Fibroblast of skin of left quadriceps (primary cell): ENCODE data around the gene PLCH2.
A peak's percentile ranks its signal among the peaks of the same experiment; 100 is the strongest.

Source experiments
- DNase-seq, 2 experiments: peaks; one replicate each; pipeline ENCODE4 v3.0.0-alpha.2; 2013; ENCODE audit warnings: low read depth in 2 of 2

The PLCH2 gene

GRCh38 chr1:2513939-2514652, 38.0 kb downstream of the PLCH2 start:
- DNase-seq: no peak

DNA sequence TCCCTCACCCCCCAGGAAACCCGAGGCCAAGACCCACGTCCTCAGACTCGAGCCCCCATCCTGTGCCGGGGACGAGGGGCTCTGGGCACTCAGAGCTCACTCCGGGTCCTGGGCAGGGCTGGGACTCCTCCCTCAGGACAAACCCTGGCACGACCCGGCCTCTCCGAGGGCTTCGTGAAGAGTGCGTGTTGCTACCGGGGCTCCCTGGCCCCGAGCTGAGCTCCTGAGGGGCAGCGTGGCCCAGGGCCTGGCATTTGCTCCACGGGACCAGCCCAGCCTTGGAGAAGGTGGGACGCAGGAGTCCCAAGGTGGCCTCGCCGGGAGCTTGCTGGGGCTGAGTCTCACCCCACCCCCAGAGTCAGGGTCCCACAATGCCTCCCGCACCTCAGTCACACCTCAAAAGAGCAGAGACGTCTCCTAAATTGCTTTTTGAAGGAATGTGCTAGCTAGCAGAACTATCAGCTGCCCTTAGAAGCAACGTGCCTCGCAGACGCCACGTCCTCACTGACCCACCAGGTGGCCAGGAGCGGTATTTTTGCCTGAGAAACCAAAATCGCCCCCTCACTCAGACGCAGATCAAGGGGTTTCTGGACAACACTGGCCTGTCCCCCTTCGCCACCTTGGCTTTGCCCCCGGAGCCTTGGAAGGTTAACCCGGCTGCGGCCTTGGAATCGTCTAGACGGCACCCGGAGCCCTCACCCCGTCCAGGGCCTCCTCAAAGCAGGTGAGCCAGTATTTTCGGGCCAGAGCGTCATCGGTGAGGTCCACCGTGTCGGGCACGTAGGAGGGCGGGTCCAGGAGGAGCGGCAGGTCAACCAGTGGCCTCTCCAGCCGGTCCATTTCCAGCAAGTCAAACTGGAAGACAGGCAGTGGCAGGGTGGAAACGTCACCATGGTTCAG, 39.0 kb downstream of the PLCH2 start:
- DNase-seq: no peak

GRCh38 chr1:2515763-2516080, 39.6 kb downstream of the PLCH2 start:
- DNase-seq: no peak

GRCh38 chr1:2516124-2516523, 40.0 kb downstream of the PLCH2 start:
- no peak for DNase-seq

- no peak for DNase-seq
These were observed 40.9 kb downstream of the PLCH2 start for GRCh38 chr1:2516946-2517345.

DNA sequence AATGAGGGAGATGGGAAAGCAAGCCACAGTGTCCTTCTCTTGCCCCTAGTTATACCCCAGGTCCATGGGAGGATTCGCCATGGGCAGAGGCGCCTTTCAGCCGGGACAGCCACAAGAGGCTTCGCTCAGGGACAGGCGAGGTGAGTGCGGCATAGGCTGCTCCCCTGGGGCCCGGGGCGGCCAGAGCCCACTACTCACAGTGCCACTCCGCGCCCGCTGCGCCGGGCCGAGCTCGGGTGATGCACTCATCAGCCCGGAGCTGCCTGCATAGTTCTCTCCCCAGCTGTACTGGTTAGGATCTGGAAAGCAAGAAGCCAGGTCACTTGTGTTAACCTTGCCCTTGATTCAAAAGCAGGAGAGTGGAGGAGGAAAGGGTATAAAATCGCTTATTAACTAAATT, 41.9 kb downstream of the PLCH2 start:
- DNase-seq: no peak

DNA sequence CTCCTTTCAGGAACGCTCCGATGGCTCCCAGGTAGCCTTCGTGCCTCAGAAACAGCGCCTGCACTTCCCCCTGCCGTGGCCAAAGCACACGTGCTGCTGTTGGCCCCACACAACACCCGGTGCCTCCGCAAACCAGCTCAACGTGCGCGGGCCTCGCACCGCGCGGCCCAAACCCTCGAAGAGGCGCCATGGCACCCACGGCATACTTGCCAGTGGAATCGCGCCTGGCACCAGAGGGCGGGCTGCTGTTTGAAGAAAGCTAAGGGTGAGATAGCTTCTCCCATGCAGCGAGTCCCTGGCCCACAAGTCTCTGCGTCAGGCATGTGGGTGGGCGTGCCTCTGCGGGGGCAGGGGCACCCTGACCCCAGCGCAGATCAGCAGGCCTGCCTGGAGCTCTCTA, 42.4 kb downstream of the PLCH2 start:
- DNase-seq: no peak

- no peak for DNase-seq
These were observed 43.1 kb downstream of the PLCH2 start for GRCh38 chr1:2519029-2519685.

DNA sequence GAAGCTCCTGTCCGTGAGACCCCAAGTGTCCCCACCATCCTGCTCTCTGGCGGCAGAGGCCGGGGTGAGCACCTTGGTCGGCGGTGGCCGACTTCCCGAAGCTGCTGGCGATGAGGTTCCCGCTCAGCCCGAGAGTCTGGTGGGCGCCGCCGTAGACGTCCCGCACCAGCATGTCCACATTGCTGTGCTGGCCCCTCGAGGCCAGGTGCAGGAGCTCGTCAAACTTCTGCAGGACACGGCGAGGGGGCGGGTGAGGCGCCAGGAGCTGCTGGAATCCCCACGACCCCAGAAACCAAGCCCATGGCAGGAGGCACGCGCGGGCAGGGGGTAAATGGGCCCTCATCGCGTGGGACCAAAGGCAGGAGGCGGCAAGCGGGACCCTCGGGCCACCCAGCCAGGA, 43.6 kb downstream of the PLCH2 start:
- DNase-seq: no peak

DNA sequence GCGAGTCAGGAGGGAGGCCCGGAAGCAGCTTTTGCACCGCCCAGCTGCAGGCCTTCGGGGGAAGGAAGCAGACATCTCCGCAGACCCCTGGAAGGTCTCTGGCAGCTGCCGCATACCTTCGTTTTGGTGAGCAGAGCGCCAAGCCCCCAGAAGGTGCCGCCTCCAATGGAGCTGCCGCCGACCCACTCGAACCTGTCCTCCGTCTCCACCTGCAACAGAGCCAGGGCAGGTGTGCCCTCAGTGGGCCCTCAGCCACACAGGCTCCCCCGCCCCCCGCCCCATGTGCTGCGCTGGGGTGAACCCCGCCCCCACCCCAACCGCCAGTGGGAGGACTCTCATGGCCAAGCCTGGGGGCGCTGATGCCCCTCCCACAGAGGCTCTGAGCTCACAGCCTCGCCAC, 44.1 kb downstream of the PLCH2 start:
- no peak for DNase-seq

- no peak for DNase-seq
These were observed 44.7 kb downstream of the PLCH2 start for GRCh38 chr1:2520806-2521205.

DNA sequence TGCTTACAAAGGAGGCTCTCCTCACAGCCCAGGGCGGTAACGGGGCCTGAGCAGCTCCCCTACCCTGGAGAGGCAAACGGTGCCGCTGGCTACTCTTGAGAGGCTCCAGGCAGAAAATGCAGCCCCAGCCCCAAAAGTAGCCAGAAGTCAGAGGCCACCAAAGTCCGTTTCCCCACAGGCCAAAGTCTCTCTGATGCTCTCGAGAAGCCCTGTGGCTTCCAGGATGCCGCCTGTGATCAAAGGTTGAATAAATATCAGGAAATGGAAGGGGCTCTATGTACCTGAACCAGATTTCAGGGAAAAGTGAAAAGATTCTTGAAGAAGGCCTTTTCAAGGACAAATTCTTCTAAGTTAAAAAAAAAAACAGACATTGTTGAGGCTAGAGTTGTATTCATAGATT, 46.1 kb downstream of the PLCH2 start:
- DNase-seq: no peak

DNA sequence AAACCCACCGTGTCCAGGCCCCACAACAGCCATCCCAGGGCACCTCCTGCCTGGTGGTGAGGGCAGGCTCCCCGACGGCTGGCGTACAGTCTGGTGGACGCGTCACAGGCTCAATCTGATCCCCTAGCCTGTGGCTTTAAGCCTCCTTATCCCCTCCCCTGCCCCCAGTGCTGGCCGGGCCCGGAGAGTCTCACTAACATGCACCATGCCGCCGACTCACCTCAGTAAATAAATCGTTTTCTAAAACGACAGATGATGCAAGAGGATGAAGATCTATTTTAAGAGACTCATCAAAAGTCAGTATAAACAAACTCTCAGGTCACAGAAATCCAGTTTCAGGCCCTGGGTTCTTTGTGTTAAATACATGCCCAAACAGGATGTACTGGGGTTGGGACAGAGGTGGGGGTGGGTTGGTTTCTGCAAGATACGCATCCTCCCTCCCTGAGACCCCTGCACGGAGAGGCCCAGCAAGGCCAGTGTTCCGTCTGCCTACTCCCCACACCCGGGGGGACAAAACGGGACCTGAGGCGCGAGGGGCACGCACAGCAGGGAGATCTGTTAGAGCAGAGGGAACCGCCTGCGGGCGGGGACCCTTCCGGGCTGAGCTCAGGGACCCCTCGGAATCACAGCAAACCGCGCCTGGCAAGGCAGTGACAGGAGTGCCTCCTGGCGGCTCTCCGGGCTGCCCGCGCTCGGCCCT, 47.3 kb downstream of the PLCH2 start:
- no peak for DNase-seq

DNA sequence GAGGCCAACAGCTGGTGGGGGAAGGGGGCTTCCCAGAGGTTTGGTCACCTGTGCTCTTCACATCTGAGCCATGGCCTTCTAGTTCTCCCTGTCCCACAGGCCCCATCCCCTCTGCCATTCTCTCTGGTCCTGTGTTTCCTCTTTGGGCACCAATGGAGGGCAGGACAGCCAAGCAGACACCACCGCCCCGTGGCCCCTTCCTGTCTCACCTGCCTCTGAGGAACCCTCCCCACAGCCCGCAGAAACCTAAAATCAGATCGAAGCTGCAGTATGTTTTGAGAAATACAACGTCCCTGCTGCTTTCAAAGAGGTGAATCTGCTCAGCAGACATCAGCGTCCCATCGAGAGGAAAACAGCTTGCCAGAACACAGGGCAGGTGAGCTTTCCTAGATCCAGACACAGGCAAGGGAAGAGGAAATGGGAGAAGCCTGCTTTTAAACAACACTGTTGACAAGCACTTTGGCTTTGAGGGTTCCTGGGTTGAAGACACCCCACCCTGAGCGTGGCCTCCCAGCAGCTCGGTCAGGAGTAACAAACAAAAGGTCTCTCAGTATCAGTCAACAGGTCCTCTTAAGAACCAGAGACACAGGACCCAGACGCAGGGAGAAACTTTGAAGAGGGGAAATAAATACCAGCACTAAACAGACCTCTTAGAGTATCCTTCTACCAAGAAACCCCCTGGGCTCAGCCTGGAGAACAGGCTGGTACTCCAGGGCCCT, 48.0 kb downstream of the PLCH2 start:
- DNase-seq: no peak

DNA sequence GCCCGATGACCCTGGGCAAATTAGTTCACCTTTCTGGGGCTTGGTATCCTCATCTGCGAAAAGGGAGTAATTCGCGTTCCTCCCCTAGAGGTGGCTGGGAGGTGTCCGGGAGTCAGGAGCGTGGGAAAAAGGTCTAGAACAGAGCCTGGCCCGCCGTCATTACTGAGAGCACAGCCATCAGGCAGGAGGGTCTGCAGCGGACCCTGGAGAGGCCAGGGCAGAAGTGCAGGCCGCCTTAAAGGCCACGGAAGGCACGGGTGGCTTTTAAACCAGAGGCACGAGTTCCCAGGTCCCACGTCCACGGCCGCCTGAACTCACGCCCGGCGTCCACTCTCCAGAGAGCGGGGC, 49.5 kb downstream of the PLCH2 start:
- DNase-seq: no peak

- DNase-seq: peak; percentile 76 to 78
These were observed 50.1 kb downstream of the PLCH2 start, which contains the start of gene PANK4 for GRCh38 chr1:2525920-2526823. PANK4 (minus strand) TSS chr1:2526596; CDS start chr1:2526587, 9 bp downstream.

DNA sequence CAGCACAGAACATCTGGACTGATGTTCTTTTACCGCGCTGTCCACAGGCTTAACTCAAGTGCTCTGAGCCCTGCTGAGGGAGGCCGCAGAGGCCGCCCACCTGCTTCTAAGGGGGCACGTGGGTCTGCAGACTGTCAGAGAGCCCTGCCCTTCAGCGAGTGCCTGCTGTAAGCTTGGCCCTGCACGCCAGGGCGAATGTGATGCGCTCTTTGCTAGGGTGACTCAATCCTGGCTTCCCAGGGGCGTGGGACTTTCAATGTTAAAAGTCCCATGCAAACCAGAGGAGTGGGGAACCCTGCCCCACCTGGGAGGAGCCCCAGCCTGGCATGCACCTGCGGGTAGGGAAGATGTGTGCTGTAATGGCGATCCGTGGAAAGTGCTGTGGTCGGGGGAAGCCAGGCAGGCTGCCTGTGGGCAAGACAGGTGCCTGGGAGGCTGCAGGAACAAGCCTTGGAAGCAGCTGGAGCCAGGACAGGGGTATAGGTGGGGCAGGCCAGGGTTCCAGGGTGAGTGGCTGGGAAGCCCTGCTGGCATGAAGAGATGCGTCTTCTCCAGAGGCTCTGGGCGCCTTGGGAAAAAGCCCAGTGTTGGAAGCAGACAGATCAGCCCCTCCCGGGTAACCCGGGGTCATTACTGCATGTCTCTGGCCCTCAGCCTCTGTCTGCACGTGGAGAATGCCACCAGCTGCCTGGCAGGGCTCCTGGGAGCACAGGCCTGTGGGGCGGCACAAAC, 50.9 kb downstream of the PLCH2 start:
- DNase-seq: no peak

- DNase-seq: no peak
These were observed 51.4 kb downstream of the PLCH2 start for GRCh38 chr1:2527556-2527860.

GRCh38 chr1:2528016-2528415, 51.9 kb downstream of the PLCH2 start:
- DNase-seq: no peak

- no peak for DNase-seq
These were observed 52.5 kb downstream of the PLCH2 start for GRCh38 chr1:2528611-2528965.
